OCI-LY7 (cell line): Measurements from ENCODE around the gene GNG12.

Experiments used
- EZH2phosphoT487 ChIP-seq: fragments of 200-600 bp; sonication (generic); IDR thresholded peaks from 2 replicates; pipeline ENCODE4 v1.6.1; 2018; ENCODE audit warnings: low read depth, borderline replicate concordance, mild to moderate bottlenecking, mixed run types, antibody characterized with exemption, low read length, moderate library complexity, mixed read lengths
- TF ChIP-seq, protein P1 (sequence below): fragments of 200-600 bp; sonication (generic); conservative IDR thresholded peaks from 2 replicates; pipeline ENCODE4 v1.5.1; 2014; ENCODE audit warnings: mild to moderate bottlenecking, antibody characterized with exemption, low read length, moderate library complexity, mixed read lengths

DNA sequence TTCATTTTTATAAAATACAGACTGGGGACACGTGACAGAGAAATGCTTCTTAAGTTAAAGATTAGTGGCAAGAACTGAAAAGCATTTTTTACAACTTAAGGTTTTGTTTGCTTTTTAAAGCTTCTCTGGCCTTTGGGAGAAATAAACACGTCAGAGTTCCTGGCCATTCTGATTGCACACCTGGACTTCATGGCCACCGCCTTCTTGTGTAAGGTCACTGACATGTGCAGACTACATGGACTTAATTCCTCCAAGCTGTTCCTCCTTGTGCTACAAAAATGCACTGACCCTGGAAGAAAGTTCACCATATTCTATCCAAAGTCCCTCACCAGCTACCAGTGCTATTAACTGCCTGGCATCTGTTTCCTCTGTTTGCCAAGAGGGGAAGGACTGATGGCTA, 92.1 kb downstream of the GNG12 start:
- TF ChIP-seq, protein P1, sequence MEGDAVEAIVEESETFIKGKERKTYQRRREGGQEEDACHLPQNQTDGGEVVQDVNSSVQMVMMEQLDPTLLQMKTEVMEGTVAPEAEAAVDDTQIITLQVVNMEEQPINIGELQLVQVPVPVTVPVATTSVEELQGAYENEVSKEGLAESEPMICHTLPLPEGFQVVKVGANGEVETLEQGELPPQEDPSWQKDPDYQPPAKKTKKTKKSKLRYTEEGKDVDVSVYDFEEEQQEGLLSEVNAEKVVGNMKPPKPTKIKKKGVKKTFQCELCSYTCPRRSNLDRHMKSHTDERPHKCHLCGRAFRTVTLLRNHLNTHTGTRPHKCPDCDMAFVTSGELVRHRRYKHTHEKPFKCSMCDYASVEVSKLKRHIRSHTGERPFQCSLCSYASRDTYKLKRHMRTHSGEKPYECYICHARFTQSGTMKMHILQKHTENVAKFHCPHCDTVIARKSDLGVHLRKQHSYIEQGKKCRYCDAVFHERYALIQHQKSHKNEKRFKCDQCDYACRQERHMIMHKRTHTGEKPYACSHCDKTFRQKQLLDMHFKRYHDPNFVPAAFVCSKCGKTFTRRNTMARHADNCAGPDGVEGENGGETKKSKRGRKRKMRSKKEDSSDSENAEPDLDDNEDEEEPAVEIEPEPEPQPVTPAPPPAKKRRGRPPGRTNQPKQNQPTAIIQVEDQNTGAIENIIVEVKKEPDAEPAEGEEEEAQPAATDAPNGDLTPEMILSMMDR = 0 out of 2 replicates have a peak, but pooled peaks have one; percentile 2
- no peak for TF ChIP-seq EZH2phosphoT487
